ENCODE results near the gene SRRD.

Gene SRRD

GRCh38 chr22:26453812-26454500 is 29.7 kb upstream of the SRRD start:
- no peak for DNase-seq

GRCh38 chr22:26457661-26458272 is 25.9 kb upstream of the SRRD start:
- no peak for DNase-seq

GRCh38 chr22:26460202-26460601 is 23.5 kb upstream of the SRRD start:
- DNase-seq: no peak

GRCh38 chr22:26461188-26461810 is 22.4 kb upstream of the SRRD start:
- DNase-seq: peak; percentile 6

GRCh38 chr22:26462051-26462450 is 21.6 kb upstream of the SRRD start:
- no peak for DNase-seq

- no peak for DNase-seq
Observed at GRCh38 chr22:26462641-26463040, 21.0 kb upstream of the SRRD start.

- DNase-seq: no peak
Observed at GRCh38 chr22:26463101-26463661, 20.5 kb upstream of the SRRD start.

- DNase-seq: no peak
Observed at GRCh38 chr22:26463688-26464087, 20.0 kb upstream of the SRRD start.

- DNase-seq: no peak
Observed at GRCh38 chr22:26464312-26464711, 19.4 kb upstream of the SRRD start.

- DNase-seq: no peak
Observed at GRCh38 chr22:26466196-26466595, 17.5 kb upstream of the SRRD start.

GRCh38 chr22:26470807-26471206 is 12.9 kb upstream of the SRRD start:
- no peak for DNase-seq

GRCh38 chr22:26471522-26471921 is 12.2 kb upstream of the SRRD start:
- DNase-seq: no peak

GRCh38 chr22:26474682-26475081 is 9.0 kb upstream of the SRRD start:
- no peak for DNase-seq

GRCh38 chr22:26476705-26477340 is 6.9 kb upstream of the SRRD start:
- no peak for DNase-seq

GRCh38 chr22:26477341-26477731 is 6.3 kb upstream of the SRRD start:
- DNase-seq: no peak

- no peak for DNase-seq
Observed at GRCh38 chr22:26479043-26479791, 4.5 kb upstream of the SRRD start.

GRCh38 chr22:26479792-26480610 is 3.7 kb upstream of the SRRD start:
- no peak for DNase-seq

- DNase-seq: no peak
Observed at GRCh38 chr22:26480611-26480932, 3.1 kb upstream of the SRRD start.

GRCh38 chr22:26481112-26481693 is 2.5 kb upstream of the SRRD start:
- DNase-seq: no peak

GRCh38 chr22:26481694-26482093 is 2.0 kb upstream of the SRRD start:
- no peak for DNase-seq

GRCh38 chr22:26482161-26482560 is 1.5 kb upstream of the SRRD start:
- no peak for DNase-seq

- no peak for DNase-seq
Observed at GRCh38 chr22:26483043-26483438, 636 bp upstream of the SRRD start.
